H1 (cell line): ENCODE results near the gene PRODH2. TPM values are rescaled to one million over a fixed set of nuclear protein-coding genes. Genes with fewer than 3 reads are reported as not detected.

Experiments
- BRCA1 ChIP-seq: IDR thresholded peaks from 2 replicates; pipeline ENCODE4 v1.6.1; 2012; ENCODE audit warnings: low read depth, low read length, improper control_type of control experiment
- CTBP2 ChIP-seq: IDR thresholded peaks from 2 replicates; pipeline ENCODE4 v1.7.0; 2011; ENCODE audit warnings: borderline replicate concordance, mild to moderate bottlenecking, moderate library complexity, mixed read lengths, low read length; ENCODE audit not compliant: insufficient read depth, insufficient read length
- polyA plus RNA-seq, 7 experiments: library from polyadenylated mRNA; depleted of rRNA in 3 of 7; stranded (reverse) in 5 of 7; unstranded in 2 of 7; fragments of >200 nt in 5 of 7; fragments of 200-250 nt in 2 of 7; gene quantifications; 1 replicate in 5 of 7; 2 replicates in 1 of 7; 4 replicates in 1 of 7; pipeline versions ENCODE4 v1.2.1 to v1.2.3, GENCODE V29; 2011 to 2013; ENCODE audit warnings: missing spikeins in 2 of 7, mixed read lengths in 2 of 7
- total RNA-seq: library from RNA; stranded (reverse); fragmentation: NEBNext Ultra II Directional; extraction: Animal tissue kit (Norgen Biotek cat#: 25700); gene quantifications from 2 replicates; pipeline ENCODE4 v1.2.1, GENCODE V29; 2021

Gene PRODH2
- total and polyA plus RNA-seq, 2 of the 8 experiments (the other 6 are each of a cell fraction or from before 2014, with no cell fraction given): not detected

GRCh38 chr19:35813043-35813890 is 622 bp upstream of the PRODH2 start (continued):
- TF ChIP-seq CTBP2 (no peak), BRCA1 (no peak)
